Measurements from ENCODE around the gene SCYL3.
"Not testable (repeated sequence)": the region's sequence is repeated elsewhere in the genome, so short reads cannot be mapped to it uniquely, and the experiment has no call there.

SCYL3 gene

DNA sequence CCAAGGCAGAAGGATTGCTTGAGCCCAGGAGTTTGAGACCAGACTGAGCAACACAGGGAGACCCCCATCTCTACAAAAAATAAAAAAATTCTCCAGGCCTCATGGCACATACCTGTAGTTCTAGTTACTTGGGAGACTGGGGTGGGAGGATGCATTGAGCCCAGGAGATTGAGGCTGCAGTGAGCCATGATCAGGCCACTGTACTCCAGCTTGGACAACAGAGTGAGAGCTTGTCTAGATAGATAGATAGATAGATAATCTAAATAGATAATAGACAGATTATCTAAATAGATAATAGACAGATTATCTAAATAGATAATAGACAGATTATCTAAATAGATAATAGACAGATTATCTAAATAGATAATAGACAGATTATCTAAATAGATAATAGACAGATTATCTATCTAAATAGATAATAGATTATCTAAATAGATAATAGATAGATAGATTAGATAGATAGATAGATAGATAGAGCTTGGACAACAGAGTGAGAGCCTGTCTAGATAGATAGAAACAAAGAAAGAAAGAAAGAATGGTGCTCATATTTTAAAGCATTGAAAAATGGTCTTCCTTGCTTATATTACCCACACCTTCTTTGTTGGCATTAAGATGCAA, 82.2 kb downstream of the SCYL3 start:
- DNase-seq, result not testable (repeated sequence)

DNA sequence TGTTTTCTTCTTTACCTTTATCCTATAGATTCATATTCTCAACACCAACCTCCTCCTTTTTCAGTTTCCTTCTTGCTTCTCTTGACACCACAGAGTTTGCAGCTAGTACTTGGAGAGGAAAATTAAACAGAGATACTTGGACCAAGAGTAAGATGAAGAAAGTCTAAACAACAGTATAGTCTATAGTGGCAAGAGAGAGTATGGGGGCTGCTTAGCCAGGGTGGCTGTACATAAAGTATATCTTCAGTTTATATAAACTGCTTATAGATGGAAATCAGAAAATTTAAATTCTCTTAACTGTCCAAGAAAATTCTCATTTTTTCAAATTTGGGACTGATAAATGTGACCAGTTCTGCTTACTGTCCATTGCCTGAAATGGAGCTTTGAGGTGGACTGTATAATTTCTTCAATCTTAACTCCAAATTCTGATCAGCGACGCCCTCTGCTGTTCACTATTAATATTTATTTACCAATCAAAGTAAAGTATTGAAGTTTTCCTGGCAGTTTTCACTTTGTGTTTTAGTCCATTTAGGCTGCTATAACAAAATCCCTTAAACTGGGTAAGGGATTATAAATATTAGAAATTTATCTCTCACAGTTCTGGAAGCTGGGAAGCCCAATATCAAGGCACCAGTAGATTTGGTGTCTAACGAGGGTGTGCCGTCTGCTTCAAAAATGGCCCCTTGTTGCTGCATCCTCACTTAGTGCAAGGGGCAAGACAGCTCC, 84.2 kb downstream of the SCYL3 start:
- no peak for DNase-seq

DNA sequence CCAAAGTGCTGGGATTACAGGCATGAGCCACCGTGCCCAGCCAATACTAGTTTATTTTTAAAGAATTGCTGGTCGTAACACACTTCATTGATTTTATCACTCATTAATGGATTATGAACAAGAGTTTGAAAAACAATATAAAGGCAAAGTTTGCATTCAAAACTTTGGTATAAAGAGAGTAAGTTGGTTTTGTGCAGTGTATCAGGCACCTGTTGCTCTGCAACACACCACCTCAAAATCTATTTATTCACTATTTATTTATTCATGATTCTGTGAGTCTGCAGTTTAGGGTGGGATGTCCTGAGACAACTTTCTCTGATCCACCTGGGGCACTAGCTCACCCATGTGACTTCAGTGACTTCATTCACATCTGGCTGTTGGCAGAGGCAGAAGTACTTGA, 88.8 kb downstream of the SCYL3 start:
- no peak for DNase-seq

DNA sequence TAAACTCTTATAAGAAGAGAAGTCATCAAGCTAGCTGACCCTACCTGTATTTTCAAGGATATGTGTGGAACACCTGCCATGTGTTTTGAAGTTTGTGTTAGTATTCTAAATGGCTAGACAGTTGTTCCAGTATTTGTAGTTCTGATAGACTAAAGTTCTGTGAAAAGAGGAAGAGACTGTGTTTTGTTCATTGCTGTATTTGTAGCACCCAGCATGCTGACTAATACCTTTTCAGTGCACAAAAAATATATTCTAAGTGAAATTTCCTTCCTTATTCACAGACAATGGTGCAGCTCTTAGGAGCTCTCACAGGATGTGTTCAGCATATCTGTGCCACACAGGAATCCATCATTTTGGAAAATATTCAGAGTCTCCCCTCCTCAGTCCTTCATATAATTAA, 90.8 kb downstream of the SCYL3 start:
- DNase-seq, result no peak
